HS-5 (cell line): Measurements from ENCODE around the gene MRTFB.

Source experiments
- DNase-seq: peaks from one replicate; pipeline ENCODE4 v3.0.0-alpha.2; 2012; ENCODE audit warnings: low read depth

The MRTFB gene

DNA sequence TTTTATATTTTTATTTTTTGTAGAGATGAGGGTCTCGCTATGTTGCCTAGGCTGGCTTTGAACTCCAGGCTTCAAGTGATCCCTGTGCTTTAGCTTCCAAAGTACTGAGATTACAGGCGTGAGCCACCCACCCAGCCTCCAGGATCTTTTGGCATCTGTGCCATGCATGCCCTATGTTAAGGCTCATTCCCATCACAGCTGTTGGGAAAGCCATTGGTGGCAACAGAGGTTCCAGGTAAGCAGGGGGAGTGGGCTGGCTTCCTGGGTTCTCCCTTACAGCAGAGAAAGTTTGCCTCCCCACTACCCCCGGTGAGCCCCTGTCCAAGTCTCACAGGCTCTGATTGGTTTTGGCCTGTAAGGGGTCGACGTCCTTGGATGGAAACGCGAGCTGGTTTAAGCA is 8.9 kb upstream of the MRTFB start:
- DNase-seq, result no peak

DNA sequence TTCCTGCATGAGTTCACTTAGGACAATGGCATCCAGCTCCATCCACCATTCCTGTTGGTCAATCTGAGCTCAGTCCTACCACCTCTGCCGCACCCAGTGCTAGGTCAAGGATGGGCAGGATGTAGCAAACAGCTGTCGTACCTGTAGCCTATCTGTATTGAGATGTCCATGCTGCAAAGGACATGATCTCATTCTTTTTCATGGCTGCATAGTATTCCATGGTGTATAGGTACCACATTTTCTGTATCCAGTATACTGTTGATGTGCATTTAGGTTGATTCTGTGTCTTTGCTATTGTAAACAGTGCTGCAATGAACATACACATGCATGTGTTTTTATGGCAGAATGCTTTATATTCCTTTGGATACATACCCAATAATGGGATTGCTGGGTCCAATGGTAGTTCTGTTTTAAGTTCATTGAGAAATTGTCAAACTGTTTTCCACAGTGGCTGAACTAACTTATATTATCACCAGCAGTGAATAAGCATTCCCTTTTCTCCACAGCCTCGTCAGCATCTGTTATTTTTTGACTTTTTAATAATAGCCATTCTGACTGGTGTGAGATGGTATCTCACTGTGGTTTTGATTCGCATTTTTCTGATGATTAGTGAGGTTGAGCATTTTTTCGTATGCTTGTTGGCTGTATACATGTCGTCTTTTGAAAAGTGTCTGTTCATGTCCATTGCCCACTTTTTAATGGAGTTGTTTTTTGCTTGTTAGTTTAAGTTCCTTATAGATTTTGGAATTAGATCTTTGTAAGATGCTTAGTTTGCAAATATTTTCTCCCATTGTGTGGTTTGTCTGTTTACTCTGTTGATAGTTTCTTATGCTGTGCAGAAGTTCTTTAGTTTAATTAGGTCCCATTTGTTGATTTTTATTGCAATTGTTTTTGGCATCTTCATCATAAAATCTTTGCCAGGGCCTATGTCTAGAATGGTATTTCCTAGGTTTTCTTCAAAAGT is 7.2 kb upstream of the MRTFB start:
- DNase-seq, result no peak

DNA sequence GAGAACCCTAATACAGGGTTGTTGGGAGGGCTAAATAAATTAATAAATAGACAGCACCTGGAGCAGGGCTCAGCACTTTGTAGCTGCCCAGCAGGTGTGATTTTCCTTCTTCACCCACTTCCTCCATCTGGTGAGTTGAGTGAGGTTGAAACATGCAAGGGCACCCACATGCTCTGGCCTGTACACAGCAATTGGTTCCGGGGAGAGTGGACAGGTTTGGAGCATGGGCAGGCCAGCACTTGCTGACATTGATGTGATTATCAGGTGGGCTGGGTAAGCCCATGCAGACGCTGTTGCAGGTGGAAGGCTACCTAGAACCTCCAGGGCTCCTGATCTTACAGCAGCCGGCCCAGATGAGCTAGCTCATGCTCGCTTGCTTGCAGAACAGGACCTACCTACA is 1.3 kb upstream of the MRTFB start:
- DNase-seq, result no peak

DNA sequence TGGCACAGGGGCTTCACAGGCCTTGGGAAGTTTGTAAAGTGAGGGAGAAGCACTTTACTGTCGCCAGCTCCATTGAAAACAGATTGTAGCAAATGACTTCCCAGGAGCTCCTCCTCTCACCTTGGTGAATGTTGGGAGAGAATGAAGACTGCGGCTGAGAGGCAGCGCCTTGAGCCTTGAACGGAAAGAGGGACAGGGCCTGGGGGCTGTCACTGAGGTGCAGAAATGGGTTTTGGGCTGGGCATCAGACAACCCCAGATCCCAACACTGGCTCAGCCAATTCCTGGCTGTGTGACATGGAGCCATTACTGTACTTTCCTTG is 603 bp upstream of the MRTFB start:
- no peak for DNase-seq

DNA sequence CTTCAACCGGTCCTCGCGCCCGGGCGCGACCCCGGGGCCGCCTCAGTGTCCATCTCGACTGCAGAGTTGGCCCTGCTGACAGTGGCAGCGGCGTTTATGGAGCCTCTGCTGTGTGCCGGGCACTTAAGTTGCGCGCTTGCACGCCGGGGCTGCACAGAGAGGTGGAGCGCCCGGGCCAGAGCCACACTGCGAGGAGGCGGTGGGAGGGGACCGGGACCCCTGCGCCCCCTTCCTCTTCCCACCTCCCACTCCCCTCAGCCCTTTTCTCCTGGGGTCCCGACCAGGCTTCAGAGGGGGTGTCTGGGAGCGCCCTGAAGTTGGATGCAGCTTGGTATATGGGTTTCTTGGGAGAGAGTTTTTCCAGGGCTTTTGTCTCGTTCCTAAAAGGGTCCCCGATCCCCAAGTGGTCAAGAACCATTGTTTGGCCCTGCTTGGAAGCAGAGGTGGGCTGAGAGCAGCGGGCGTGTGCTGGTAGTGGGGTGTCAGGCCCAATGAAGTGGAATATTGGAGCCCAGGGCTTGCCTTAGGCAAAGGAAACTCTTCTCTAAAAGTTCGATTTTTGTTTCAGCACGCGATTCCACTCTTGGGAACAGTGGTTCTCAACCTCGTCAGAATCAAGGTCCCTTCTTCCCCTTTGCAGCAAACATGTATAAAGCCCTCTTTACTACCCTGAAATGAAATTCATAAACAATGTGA is 605 bp downstream of the MRTFB start:
- no peak for DNase-seq

DNA sequence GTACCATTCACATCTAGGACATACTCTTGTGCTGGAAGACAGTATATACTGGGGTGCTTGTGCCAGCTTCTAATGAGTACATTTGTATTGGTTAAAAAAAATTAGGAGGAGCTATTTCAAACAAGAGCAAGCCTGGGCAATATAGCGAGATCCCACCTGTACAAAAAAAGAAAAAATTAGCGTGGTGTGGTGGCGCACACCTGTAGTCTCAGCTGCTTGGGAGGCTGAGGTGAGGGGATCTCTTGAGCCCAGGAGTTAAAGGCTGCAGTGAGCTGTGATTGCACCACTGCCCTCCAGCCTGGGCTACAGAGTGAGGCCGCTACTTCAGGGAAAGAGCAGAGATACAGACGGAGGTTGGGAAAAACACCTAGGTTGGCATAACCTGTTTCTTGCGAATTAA is 1.2 kb downstream of the MRTFB start:
- DNase-seq, result no peak

DNA sequence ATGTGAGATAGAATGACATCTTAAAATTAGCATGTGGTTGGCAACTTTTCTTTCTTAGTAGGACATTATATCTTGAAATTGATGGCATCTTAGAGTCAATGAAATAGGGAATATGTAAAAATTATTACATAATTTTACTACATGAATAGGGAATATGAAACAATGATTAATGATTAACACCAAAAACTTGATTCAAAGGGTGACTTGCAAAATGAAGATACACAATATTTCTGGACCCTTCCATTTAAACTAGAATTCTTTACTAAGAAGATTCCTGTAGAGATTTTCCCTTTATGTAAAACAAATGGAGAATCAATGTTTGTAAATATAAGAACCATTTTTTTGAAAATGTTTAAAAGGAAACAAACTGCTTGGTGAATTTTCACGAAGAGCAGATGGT is 3.4 kb downstream of the MRTFB start:
- DNase-seq, result no peak

DNA sequence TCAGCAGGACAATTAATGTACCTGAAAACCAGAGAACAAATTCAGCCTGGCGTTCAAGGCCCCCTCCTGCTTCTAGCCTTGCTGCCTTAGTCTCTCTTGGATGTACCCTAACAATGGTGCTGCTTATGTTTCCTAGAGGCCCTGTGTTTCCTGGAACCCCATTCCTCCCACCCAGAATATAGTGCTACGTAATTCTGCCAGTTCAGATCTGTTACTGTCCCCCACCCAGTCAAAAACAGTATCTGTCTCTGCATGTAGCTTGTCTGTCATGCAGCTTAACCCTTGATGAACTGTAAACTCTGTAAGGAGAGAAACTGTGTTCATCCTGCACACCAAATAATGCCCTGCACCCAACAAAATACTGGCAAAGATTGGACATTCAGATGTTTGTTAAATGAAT is 6.8 kb downstream of the MRTFB start:
- DNase-seq, result no peak

DNA sequence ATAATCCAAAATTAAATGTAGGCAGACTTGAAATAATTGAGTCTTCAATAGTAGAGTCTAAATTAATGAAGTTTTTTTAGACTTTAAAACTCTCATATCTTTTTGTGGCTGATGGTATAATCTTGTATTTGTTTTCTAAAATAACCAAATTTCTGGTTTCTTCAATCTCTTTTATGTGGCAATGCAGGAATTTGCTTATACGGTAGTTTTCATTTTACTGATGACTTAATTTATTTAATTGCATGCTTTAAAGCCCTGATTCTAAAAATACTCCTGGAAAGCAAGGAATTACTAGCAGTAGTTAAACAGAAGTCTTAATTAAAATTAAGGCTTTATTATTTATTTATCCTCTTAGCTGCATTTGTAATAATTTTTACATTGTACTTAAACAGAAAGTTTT is 15.4 kb downstream of the MRTFB start:
- no peak for DNase-seq

DNA sequence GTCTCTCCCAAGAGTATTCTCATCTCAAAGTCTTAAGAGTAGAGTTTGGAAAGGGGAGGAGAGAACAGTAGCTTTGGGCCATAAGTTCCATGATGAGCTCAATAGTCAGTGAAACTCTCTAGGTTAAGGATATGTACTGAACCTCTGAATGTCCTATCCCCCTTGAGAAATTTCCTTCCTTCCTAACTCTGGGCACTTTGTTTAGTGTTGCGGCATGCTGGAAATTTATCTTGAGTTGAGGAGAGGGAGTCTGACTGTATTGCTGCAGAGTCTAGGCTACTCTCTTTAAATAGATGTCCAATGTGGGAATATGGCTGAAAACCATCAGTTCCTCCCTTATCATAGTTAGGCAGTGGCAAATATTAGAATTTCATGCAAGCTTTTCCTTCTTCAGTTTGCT is 16.1 kb downstream of the MRTFB start:
- DNase-seq, result no peak

DNA sequence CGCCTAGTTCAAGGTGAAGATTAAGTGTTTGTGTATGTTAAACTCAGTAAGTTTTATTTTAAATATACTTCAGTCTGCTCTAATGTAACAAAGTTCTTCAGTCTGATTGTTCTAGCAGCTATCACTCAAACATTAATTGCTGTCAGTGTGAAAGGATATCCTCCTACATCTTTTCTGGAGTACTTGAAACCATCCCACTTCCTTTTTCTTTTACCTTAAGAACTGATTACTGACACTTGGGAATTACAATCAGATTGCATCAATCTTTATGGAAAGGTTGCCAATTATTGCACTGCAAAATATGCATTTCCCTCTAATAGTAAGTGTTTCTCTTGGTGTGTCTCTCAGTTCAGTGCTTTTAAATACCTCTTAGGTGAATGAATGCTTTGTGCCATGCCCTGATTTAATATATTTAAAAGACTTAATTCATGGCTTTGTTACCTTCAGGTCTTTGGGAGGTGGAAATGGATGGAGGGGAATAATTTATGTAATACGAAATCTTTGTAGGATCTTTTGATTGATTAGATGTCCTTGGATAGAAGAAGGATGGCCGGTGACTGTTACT is 16.6 kb downstream of the MRTFB start:
- DNase-seq, result no peak

DNA sequence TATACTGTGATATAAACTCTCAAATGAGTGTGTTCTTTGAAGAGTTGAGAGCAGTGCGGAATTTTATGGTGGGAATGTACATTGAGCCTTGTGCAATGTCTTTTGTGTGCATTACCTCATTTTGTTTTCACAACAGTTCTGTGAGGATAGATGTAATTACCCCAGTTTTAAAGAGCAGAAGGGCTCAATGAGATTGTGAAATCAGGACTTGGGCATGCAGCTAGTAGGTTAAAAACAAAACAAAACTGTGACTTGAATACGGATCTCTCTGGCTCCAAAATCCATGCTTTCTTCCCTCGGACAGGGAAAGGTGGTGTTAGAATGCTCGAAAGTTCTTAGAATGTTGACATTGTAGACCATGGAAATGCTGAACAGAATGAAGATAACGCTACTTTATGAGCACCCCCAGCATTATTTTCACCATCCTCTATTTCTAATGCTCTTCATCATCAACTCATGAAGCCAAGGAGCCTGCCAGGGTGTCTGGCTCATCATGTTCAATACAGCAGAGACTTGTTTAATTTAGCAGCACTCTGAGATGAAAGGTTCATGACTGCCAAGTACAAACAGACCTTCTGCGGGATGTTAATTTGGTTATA is 17.1 kb downstream of the MRTFB start:
- no peak for DNase-seq

DNA sequence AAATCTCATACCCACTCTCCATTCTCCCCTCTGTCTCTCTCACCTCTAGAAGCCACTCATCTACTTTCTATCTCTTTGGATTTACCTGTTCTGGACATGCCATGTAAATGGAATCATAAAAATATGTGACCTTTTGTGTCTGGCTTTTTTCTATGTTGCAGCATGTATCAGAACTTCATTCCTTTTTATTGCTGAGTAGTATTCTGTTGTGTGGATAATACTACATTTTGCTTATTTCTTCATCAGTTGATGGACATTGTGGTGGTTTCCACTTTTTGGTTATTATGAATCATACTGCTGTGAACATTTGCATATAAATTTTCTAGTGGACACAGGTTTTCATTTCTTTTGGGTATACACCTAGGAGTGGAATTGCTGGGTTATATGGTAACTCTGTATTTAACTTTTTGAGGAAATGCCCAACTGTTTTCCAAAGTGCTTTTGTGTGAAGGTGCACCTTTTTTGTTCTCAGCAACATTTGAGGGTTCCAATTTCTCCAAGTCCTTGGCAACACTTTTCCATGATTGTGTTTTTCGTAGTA is 18.2 kb downstream of the MRTFB start:
- DNase-seq, result no peak

DNA sequence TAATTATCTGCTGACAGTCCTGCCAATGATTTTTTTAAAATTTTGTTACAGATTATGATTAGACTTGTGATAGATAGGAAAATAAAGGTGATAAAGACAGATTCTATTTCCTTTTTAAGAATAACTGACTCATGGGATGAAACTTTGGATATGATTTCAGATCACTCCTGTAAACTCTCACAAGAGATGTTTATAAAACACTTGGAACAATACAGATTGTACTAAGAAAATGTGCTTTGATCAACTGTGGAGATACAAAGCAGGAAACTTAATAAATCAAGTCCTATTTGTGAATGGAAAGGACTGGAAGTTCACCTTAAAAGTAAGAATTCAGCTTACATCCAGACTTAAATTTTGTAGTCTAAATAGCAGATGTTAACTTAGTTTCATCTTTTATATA is 21.4 kb downstream of the MRTFB start:
- no peak for DNase-seq

DNA sequence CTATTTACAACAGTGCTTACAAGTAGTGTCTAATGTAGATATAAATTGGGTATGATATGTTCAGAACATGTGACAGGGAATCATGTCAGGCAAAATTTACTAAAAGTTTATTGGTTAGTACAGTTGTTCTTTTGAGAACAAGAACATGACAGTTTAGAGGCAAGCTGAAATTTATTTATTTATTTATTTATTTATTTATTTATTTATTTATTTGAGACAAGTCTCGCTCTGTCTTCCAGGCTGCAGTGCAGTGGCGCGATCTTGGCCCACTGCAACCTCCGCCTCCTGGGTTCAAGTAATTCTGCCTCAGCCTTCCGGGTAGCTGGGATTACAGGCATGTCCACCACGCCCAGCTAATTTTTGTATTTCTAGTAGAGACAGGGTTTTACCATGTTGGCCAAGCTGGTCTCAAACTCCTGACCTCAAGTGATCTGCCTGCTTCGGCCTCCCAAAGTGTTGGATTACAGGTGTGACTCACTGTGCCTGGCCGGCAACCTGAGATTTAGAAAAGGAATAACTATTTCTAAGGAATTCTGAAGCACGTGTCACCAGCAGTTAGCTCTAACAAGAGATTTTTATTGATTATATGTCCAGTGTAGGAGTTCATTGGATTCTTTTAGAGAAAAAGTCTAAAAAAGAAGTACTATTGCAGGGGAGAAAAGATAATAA is 24.9 kb downstream of the MRTFB start:
- no peak for DNase-seq

DNA sequence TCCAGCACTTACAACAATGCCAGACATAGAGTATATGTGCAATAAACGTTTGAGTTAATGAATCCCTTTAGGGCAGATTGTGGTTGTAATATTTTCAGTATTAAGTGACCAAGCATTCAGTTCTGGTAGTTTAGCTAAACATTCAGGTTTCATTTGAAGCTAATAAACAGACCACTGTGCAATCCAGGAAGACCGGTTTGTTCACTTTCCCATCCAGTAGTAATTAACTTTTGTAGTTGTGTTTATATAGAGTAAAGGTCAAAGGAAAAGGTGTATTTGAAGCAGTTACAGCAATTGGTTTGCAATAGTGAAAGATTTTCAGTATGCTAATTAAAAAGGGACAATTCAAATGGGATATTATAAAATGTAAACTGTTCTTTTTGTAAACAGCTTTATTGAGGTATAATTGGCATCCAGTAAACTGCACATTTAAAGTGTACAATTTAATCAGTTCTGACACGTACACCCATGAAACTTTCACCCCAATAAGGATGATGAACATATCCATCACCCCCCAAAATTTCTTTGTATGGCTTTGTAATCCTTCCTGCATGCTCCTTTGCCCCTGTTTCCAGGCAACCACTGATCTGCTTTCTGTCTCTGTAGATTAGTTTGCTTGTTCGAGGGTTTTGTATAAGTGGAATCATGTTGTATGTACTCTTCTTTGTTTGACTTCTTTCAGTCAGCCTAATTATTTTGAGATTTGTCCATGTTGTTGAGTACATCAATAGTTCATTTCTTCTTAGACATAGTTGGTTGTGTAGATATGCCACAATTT is 26.3 kb downstream of the MRTFB start:
- no peak for DNase-seq

DNA sequence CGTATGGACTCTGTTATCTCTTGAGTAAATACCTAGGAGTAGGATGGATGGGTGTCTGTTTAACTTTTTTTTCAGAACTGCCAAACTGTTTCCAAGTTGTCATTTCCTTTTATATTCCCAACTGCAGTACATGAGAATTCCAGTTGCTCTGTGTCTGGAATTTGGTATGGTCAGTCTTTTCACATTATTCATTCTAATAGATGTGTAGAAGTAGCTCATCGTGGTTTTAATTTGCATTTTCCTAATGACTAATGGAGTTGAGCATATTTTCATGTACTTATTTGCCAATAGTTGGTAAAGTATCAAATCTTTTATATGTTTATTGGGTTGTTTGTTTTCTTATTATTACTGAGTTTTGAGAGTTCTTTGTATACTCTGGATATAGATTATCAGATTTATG is 27.0 kb downstream of the MRTFB start:
- peak; percentile 5 for DNase-seq

DNA sequence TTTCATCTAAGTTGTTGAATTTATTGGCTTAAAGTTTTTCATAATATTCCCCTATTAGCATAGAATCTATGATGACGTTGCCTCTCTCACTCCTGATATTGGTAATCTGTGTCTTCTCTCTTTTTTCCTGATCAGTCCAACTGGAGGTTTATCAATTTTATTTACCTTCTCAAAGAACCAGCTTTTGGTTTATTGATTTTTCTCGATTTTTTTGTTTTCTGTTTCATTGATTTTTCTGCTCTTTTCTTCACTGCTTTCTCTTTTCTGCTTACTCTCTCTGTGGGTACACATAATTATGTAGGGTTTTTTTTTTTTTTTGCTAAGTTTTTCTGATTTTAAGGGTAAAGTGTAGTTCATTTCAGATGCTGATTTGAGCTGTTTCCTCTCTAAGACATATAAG is 29.7 kb downstream of the MRTFB start:
- no peak for DNase-seq

DNA sequence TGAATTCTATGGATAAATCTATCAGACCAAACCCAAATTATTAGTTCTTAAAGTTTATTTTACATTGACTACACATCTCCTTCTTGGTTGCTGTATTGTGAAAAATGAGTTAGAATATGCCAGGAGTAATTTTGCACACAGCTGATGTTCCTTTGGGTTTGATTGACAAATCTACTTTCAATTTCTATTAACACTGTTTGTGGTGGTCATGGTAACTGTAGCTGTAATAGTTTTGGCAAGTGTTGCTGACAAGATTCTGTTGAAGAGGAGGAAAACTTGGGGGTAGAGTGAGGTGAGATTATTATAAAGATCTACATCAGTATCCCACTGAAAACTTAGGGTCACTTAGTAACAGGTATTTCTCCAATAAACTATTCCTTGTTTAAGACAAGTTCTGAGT is 30.3 kb downstream of the MRTFB start:
- no peak for DNase-seq

DNA sequence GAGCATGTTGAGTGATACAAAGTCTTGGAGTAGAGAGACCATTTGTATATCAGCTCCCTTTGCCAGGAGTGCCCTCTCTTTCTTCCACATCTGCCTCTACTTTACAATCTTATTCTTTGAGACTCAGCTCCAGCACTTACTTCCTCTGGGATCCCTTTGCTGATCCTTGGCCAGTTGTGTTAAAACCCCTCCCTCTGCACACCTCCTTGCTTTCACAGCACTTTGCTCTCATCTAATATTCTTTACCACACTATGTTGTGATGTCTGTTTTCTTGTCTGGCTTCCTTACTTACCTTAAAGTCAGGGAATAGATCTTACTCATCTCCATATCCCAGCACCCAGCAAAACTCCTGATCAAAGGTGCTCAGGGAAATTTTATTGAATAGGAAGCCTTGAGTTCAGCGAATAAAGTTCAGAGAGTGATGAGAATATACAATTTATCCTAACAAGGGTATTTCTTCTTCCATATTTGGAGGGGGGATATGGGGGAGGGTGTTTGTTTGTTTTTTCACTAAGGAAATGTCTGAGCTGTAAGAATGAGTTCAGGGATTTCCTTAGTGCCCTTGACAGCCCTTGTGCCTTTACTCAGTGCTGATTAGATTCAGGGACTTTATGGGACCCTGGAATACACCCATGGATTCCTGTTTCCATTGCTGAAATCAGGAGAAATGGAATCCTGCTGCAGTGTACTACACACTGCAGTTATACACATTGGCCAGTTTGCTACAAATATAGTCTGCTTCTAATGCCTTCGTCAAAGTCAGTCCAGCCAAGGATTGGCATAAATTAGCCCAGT is 32.0 kb downstream of the MRTFB start:
- DNase-seq, result no peak

DNA sequence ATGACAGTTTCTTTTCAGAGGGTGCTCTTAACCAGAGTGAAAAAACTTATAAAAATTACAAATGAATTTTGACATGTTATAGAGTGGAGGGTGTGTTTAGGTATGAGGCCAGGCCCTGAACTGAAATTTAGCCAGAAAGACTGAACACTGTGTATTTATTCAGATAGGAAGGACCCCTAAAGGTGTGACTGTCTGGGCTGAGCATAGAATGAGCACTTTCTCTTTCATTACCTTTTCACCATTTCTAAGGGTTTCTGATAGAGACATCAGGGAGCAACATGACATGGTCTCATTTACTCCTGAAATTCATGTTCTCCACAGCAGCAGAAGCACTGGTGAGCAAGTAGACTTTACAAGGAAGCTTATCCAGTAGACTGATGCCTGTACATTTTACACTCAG is 32.9 kb downstream of the MRTFB start:
- no peak for DNase-seq
